K562 (cell line): Measurements from ENCODE around the gene PRDM15. TPM values are rescaled to one million over a fixed set of nuclear protein-coding genes. Genes with fewer than 3 reads are reported as not detected.

ENCODE experiments used
- ATAC-seq: fragments of 200-7000 bp; cut with Tn5 transposase; 3 replicates; pipeline ENCODE4 v1.9.1; 2020; ENCODE audit warnings: moderate library complexity
- BruUV-seq: library from RNA; stranded (reverse); fragments of 400-500 nt; replicated peaks from 2 replicates; lab custom pipeline; 2021; lab: Mats Ljungman, UMichigan
- CTCF ChIA-PET: fragments of 300-600 bp; formaldehyde crosslinking; extraction: SDS; loops from one replicate; lab custom pipeline; 2021; ENCODE audit warnings: low intra/inter-chr PET ratio; lab: Yijun Ruan, JAX
- POLR2A ChIA-PET: fragments of 300-600, 350-650 bp; sonication (Branson Sonifier 250); formaldehyde crosslinking; extraction: SDS; loops from one replicate; lab custom pipeline; 2021; ENCODE audit warnings: antibody characterized with exemption, inconsistent platforms; lab: Yijun Ruan, JAX
- DNase-seq, 4 experiments: peaks; one replicate each; pipeline versions ENCODE4 v3.0.0 to v3.0.0-alpha.2; 2011 to 2018; ENCODE audit warnings: low spot score in 3 of 4, mixed read lengths in 3 of 4; ENCODE audit errors: extremely low read depth in 1 of 4
- FAIRE-seq: peaks from 2 replicates; lab custom pipeline; 2011; peaks lifted over from hg19 to GRCh38; lab: Jason Lieb, UNC
- H2AFZ ChIP-seq: 2 replicates; pipeline ENCODE4 v1.6.0; 2011; ENCODE audit warnings: low read depth, low read length, control low read depth, inconsistent platforms
- H3K27ac ChIP-seq: fragments of 200-600 bp; 3 replicates; pipeline ENCODE4 v1.8.0; 2011; ENCODE audit warnings: low read depth, mild to moderate bottlenecking, control low read depth, inconsistent platforms, low read length, moderate library complexity, mixed read lengths; ENCODE audit errors: extremely low read depth
- H3K27me3 ChIP-seq, 2 experiments: fragments of 300-600 bp in 1 of 2; 2 replicates in 1 of 2; 3 replicates in 1 of 2; pipeline versions ENCODE4 v1.6.0 to v1.8.0; 2011; ENCODE audit warnings: inconsistent platforms in 2 of 2, low read length in 2 of 2, mild to moderate bottlenecking in 1 of 2, mixed read lengths in 1 of 2, moderate library complexity in 1 of 2; ENCODE audit not compliant: control insufficient read depth in 2 of 2, insufficient read depth in 2 of 2
- H3K36me3 ChIP-seq: fragments of 300-600 bp; 3 replicates; pipeline ENCODE4 v1.8.0; 2011; ENCODE audit warnings: mild to moderate bottlenecking, low read length, inconsistent platforms; ENCODE audit not compliant: control insufficient read depth, insufficient read depth
- H3K4me1 ChIP-seq, 2 experiments: fragments of 200-600 bp in 1 of 2; replicated peaks in 1 of 2; 2 replicates in 1 of 2; 3 replicates in 1 of 2; pipeline versions ENCODE4 v1.5.1 to v1.8.0; 2011; ENCODE audit warnings: inconsistent platforms in 2 of 2, low read length in 2 of 2, mild to moderate bottlenecking in 1 of 2, mixed read lengths in 1 of 2, moderate library complexity in 1 of 2; ENCODE audit not compliant: control insufficient read depth in 2 of 2, insufficient read depth in 2 of 2
- H3K4me2 ChIP-seq: 2 replicates; pipeline ENCODE4 v1.6.1; 2011; ENCODE audit warnings: low read length, control low read depth, inconsistent platforms, mixed read lengths; ENCODE audit not compliant: insufficient read depth
- H3K4me3 ChIP-seq: fragments of 200-600 bp; sonication (generic), shearing (Covaris generic); 2 replicates; pipeline ENCODE4 v1.5.1; 2016; ENCODE audit warnings: control low read depth, inconsistent platforms
- H3K79me2 ChIP-seq: fragments of 200-600 bp; 3 replicates; pipeline ENCODE4 v1.8.0; 2011; ENCODE audit warnings: low read length, inconsistent platforms; ENCODE audit not compliant: control insufficient read depth, insufficient read depth
- H3K9ac ChIP-seq, 2 experiments: 2 replicates each; pipeline versions ENCODE4 v1.6.0 to v1.6.1; 2011; ENCODE audit warnings: low read depth in 2 of 2, low read length in 2 of 2, control low read depth in 1 of 2, inconsistent platforms in 1 of 2, mild to moderate bottlenecking in 1 of 2, mixed read lengths in 1 of 2; ENCODE audit not compliant: insufficient read depth in 1 of 2
- H3K9me1 ChIP-seq: one replicate; pipeline ENCODE4 v1.6.0; 2011; ENCODE audit warnings: inconsistent platforms, mild to moderate bottlenecking, low read length, moderate library complexity; ENCODE audit not compliant: control insufficient read depth, insufficient read depth
- H3K9me3 ChIP-seq: replicated peaks from 2 replicates; pipeline ENCODE4 v1.5.1; 2011; ENCODE audit warnings: low read depth, low read length, inconsistent platforms; ENCODE audit not compliant: control insufficient read depth, insufficient read depth
- H4K20me1 ChIP-seq: replicated peaks from 2 replicates; pipeline ENCODE4 v1.6.1; 2011; ENCODE audit warnings: low read length, inconsistent platforms, mixed read lengths; ENCODE audit not compliant: control insufficient read depth, insufficient read depth
- CHD1 ChIP-seq: fragments of 200-600 bp; sonication (generic); IDR thresholded peaks from one replicate; pipeline ENCODE4 v1.6.1; 2012; ENCODE audit warnings: mild to moderate bottlenecking, moderate library complexity, low read length, inconsistent platforms
- CHD2 ChIP-seq: IDR thresholded peaks from 2 replicates; pipeline ENCODE4 v1.6.1; 2011; ENCODE audit warnings: low read depth, low read length
- DIDO1 ChIP-seq: fragments of 450-650 bp; IDR thresholded peaks from 2 replicates; pipeline ENCODE4 v1.6.1; 2016; ENCODE audit warnings: low read depth, missing biosample characterization, missing genetic modification characterization
- KDM1A ChIP-seq, 2 experiments: fragments of 450-650 bp; IDR thresholded peaks; 2 replicates each; pipeline ENCODE4 v1.6.1; 2016; ENCODE audit warnings: mild to moderate bottlenecking in 2 of 2
- NCOA2 ChIP-seq, 2 experiments: fragments of 450-650 bp; IDR thresholded peaks; 2 replicates each; pipeline ENCODE4 v1.6.1; 2018; ENCODE audit warnings: mild to moderate bottlenecking in 2 of 2, moderate library complexity in 1 of 2; ENCODE audit not compliant: partially characterized antibody in 2 of 2
- NFATC3 ChIP-seq: fragments of 450-650 bp; IDR thresholded peaks from 2 replicates; pipeline ENCODE4 v1.6.1; 2017; ENCODE audit warnings: mild to moderate bottlenecking
- NFE2 ChIP-seq: IDR thresholded peaks from 2 replicates; pipeline ENCODE4 v1.6.1; 2014; ENCODE audit warnings: antibody characterized with exemption, low read depth
- POLR2B ChIP-seq: fragments of 450-650 bp; IDR thresholded peaks from 2 replicates; pipeline ENCODE4 v1.6.1; 2018; ENCODE audit warnings: low read depth; ENCODE audit not compliant: partially characterized antibody
- SRSF1 ChIP-seq: fragments of 200-400 bp; formaldehyde crosslinking; IDR thresholded peaks from 2 replicates; pipeline ENCODE4 v1.6.1; 2017; ENCODE audit warnings: mild to moderate bottlenecking, low read depth, low read length, moderate library complexity
- TEAD1 ChIP-seq, 2 experiments: fragments of 450-650 bp in 1 of 2; sonication (generic) in 1 of 2; formaldehyde crosslinking; IDR thresholded peaks; 2 replicates each; pipeline versions ENCODE4 v1.4.0 to v1.8.0; 2020 to 2022; ENCODE audit warnings: mild to moderate bottlenecking in 2 of 2, missing genetic modification reagents in 1 of 2
- TFAM ChIP-seq: fragments of 250-450 bp; sonication (Bioruptor Pico); conservative IDR thresholded peaks from 2 replicates; pipeline ENCODE4 v1.5.0; 2021; ENCODE audit warnings: mild to moderate bottlenecking, moderate library complexity
- XRCC4 ChIP-seq: IDR thresholded peaks from one replicate; pipeline ENCODE4 v1.6.1; 2011; ENCODE audit not compliant: insufficient read depth, insufficient read length; ENCODE audit errors: extremely low read depth
- YY1 ChIP-seq, 3 experiments: IDR thresholded peaks; 2 replicates each; pipeline ENCODE4 v1.6.1; 2011; ENCODE audit warnings: low read length in 2 of 3, mild to moderate bottlenecking in 2 of 3, moderate library complexity in 2 of 3, borderline replicate concordance in 1 of 3, control low read depth in 1 of 3, low read depth in 1 of 3; ENCODE audit not compliant: insufficient read depth in 3 of 3, insufficient replicate concordance in 2 of 3, control insufficient read depth in 1 of 3, insufficient read length in 1 of 3; ENCODE audit errors: extremely low read depth in 1 of 3
- ZNF3 ChIP-seq: fragments of 250-450 bp; sonication (Bioruptor Pico); IDR thresholded peaks from 2 replicates; pipeline ENCODE4 v1.5.0; 2021; ENCODE audit warnings: mild to moderate bottlenecking, moderate library complexity
- ZNF785 ChIP-seq: fragments of 250-450 bp; sonication (Bioruptor Pico); IDR thresholded peaks from 2 replicates; pipeline ENCODE4 v1.4.0; 2020; ENCODE audit warnings: mild to moderate bottlenecking
- WGBS: fragments of 100-300 bp; shearing (Covaris generic); methylation state at CpG from one replicate; pipeline ENCODE4 v1.1.6; 2016; ENCODE audit warnings: low coverage, mixed read lengths; ENCODE audit not compliant: insufficient coverage; ENCODE audit errors: missing lambda C conversion rate; 5-methylcytosine and 5-hydroxymethylcytosine counted together
- in situ Hi-C: fragments of 300-500 bp; cut with MboI; formaldehyde crosslinking; loops from 4 replicates; pipeline ENCODE4 v1.15.0; 2018; ENCODE audit warnings: inconsistent platforms, mixed read lengths
- intact Hi-C: fragments of 100-400 bp; cut with micrococcal nuclease; formaldehyde crosslinking; loops from 2 replicates; pipeline ENCODE4 v1.14.2; 2022
- polyA plus RNA-seq, 8 experiments: library from polyadenylated mRNA; depleted of rRNA in 4 of 8; stranded (reverse) in 5 of 8; unstranded in 3 of 8; fragments of >200 nt; fragmentation: Nextera tagmentation in 2 of 8; fragmentation: Illumina TruSeq in 1 of 8; extraction: Ambion mirVana in 2 of 8; extraction: Trizol in 1 of 8; gene quantifications; 2 replicates each; pipeline versions ENCODE4 v1.2.1 to v1.2.3, GENCODE V29; 2011 to 2014; ENCODE audit warnings: inconsistent platforms in 1 of 8, missing spikeins in 1 of 8
- total RNA-seq, 7 experiments: library from RNA; depleted of rRNA in 6 of 7; stranded (reverse); fragments of >200 nt in 6 of 7; fragmentation: Illumina TruSeq in 2 of 7; extraction: Trizol in 2 of 7; gene quantifications; 2 replicates each; pipeline versions ENCODE4 v1.2.1 to v1.2.3, GENCODE V29; 2011 to 2021; ENCODE audit warnings: low replicate concordance in 1 of 7
- TF ChIP-seq, protein P1 (sequence below): fragments of 450-650 bp; formaldehyde crosslinking; IDR thresholded peaks from 2 replicates; pipeline ENCODE4 v1.4.0; 2020; ENCODE audit warnings: mild to moderate bottlenecking, moderate library complexity
- TF ChIP-seq, protein P2 (sequence below): fragments of 250-450 bp; sonication (Bioruptor Pico); IDR thresholded peaks from 2 replicates; pipeline ENCODE4 v1.6.1; 2021; ENCODE audit warnings: mild to moderate bottlenecking
- TF ChIP-seq, protein P3 (sequence below): sonication (generic); IDR thresholded peaks from 2 replicates; pipeline ENCODE4 v1.6.1; 2016

PRDM15 gene
- total and polyA plus RNA-seq, 9 of the 15 experiments (the other 6 are each of a cell fraction or from before 2014, with no cell fraction given), result 0.93 to 9.2 (median 6.2) TPM

DNA sequence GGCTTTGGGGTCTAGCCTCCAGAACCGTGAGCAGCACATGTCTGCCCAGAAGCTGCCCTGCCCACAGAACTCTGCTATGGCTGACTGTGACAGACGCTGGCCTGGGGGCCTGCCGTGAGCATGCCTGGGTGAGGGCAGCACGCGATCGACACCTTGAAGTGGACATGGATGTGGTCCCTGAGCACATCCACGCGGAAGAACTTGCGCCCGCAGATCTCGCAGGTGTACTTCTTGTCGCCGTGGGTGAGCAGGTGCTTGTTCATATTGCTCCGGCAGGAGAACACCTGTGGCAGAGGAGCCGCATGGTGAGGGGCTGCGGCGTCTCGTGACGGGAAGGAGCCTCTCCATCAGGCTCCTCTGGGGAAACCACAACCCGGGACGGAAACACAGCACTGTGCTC lies 56.0 kb downstream of the PRDM15 start (continued):
- TF ChIP-seq CHD1, result no peak
- TF ChIP-seq, protein P1, sequence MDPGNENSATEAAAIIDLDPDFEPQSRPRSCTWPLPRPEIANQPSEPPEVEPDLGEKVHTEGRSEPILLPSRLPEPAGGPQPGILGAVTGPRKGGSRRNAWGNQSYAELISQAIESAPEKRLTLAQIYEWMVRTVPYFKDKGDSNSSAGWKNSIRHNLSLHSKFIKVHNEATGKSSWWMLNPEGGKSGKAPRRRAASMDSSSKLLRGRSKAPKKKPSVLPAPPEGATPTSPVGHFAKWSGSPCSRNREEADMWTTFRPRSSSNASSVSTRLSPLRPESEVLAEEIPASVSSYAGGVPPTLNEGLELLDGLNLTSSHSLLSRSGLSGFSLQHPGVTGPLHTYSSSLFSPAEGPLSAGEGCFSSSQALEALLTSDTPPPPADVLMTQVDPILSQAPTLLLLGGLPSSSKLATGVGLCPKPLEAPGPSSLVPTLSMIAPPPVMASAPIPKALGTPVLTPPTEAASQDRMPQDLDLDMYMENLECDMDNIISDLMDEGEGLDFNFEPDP (CRISPR knock-in tag), result no peak
- TF ChIP-seq, protein P2, sequence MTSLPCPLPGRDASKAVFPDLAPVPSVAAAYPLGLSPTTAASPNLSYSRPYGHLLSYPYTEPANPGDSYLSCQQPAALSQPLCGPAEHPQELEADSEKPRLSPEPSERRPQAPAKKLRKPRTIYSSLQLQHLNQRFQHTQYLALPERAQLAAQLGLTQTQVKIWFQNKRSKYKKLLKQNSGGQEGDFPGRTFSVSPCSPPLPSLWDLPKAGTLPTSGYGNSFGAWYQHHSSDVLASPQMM (CRISPR knock-in tag), result no peak
- TF ChIP-seq DIDO1, result no peak

DNA sequence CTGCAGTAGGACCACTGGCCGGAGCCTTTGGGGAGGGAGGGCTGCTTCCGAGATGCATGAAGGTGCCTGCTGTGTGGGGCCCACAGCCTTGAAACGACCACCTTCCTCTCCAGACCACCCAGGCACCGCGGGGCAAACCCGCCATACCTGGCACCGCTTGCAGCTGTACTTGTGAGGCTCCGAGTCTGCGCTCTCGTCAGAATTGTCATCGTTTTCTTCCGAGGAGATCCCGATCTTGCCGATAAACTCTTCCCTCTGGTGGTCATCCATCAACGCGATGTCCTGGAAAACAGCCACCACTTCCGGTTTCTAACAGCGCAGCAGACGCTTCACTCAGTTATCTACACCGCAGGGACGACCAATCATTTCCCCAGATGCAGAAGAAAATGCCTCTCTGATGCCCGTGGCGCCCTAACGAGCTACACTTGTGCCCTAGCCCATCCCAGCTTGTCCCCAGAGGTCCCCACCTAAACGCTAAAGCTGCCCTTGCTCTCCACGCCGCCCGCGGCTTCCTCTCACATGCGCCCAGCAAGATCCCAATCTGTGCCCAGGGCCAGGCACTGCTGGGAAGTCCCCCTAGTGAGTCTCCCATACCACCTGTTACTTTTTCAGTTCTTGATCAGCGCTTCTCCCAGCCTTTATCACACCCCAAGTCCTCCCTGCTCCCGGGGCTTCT lies 57.2 kb downstream of the PRDM15 start:
- H3K9me1 ChIP-seq, result no peaks in the 10 kb centered on the region
- in situ Hi-C loops, result loop anchor here (10.0 kb wide), 1 partner anchor 293 kb away; no protein-coding TSS in a partner anchor
- CTCF ChIA-PET, result interaction anchor here (0.8 kb wide), 1 partner anchor 295 kb away, joined by 5 read pairs; no protein-coding TSS in a partner anchor
- DNase-seq (no peak), ATAC-seq (no peak), FAIRE-seq (no peak)
- H3K4me3 ChIP-seq, result no peak overlapping the region
- WGBS, result 84% methylated on average over 32 of the region's 32 CpGs
- H3K27me3 ChIP-seq, result no peaks in the 10 kb centered on the region
- no TSS peak for BruUV-seq
- H3K27ac ChIP-seq, result no peak overlapping the region
- H3K4me1 ChIP-seq, result peaks cover 0 to 14% of the 10 kb centered on the region in 2 experiments; a peak in 1 of 5 replicates
- peaks cover 18% of the 10 kb centered on the region; the same call in 1 of the 3 replicates for H3K36me3 ChIP-seq
- peak overlapping the region in 1 of 2 experiments; percentile 21; a peak in 1 of 4 replicates for H3K9ac ChIP-seq
- POLR2A ChIA-PET, result no interaction called here
- intact Hi-C loops, result no loop called here
- no peaks in the 10 kb centered on the region for H4K20me1 ChIP-seq
- H2AFZ ChIP-seq, result no peak overlapping the region
- no peaks in the 10 kb centered on the region for H3K79me2 ChIP-seq
- no peak overlapping the region for H3K4me2 ChIP-seq
- H3K9me3 ChIP-seq, result no peaks in the 10 kb centered on the region
- TF ChIP-seq XRCC4 (no peak), YY1 (IDR thresholded peaks at IDR 0.05; ENCODE audit: borderline replicate concordance in 1 of 3, control insufficient read depth in 1 of 3, extremely low read depth in 1 of 3, insufficient read depth in 3 of 3, insufficient read length in 1 of 3, insufficient replicate concordance in 2 of 3, low read depth in 1 of 3, low read length in 2 of 3) (no peak), NFE2 (no peak), POLR2B (no peak), SRSF1 (no peak), ZNF785 (no peak), CHD2 (no peak), KDM1A (IDR thresholded peaks at IDR 0.05) (no peak), NCOA2 (IDR thresholded peaks at IDR 0.05; ENCODE audit: partially characterized antibody in 2 of 2) (no peak), TFAM (CRISPR knock-in tag) (no peak), NFATC3 (no peak), ZNF3 (CRISPR knock-in tag) (no peak), TEAD1 (CRISPR knock-in tag; IDR thresholded peaks at IDR 0.05) (no peak)
- TF ChIP-seq, protein P3, sequence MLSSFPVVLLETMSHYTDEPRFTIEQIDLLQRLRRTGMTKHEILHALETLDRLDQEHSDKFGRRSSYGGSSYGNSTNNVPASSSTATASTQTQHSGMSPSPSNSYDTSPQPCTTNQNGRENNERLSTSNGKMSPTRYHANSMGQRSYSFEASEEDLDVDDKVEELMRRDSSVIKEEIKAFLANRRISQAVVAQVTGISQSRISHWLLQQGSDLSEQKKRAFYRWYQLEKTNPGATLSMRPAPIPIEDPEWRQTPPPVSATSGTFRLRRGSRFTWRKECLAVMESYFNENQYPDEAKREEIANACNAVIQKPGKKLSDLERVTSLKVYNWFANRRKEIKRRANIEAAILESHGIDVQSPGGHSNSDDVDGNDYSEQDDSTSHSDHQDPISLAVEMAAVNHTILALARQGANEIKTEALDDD, result no peak
